ENCODE results near the gene PLG. TPM values are rescaled to one million over a fixed set of nuclear protein-coding genes. Genes with fewer than 3 reads are reported as not detected.

The PLG gene
- total and polyA plus RNA-seq, 2 experiments from 2014 or later = 0.29 TPM; not detected in 1

- 65 to 71% methylated on average over 6 of the region's 6 CpGs for WGBS, 2 experiments (ENCODE audit: low coverage in 1 of 2, low lambda C conversion rate in 2 of 2, missing lambda C conversion rate in 2 of 2)
- Histone ChIP-seq H3K9ac (no peak overlapping the region), H3K27me3 (replicated peaks; ENCODE audit: insufficient read depth) (no peaks in the 10 kb centered on the region), H3K79me2 (ENCODE audit: insufficient read depth) (no peaks in the 10 kb centered on the region), H2AFZ (no peak overlapping the region), H3K9me2 (ENCODE audit: insufficient read depth) (no peaks in the 10 kb centered on the region), H4K20me1 (ENCODE audit: insufficient read depth) (no peaks in the 10 kb centered on the region), H3F3A (ENCODE audit: insufficient read depth) (no peaks in the 10 kb centered on the region), H3K4me2 (ENCODE audit: unreplicated experiment) (no peak overlapping the region), H3K9me3 (ENCODE audit: low read depth) (no peaks in the 10 kb centered on the region), H3K36me3 (ENCODE audit: low read depth) (no peaks in the 10 kb centered on the region), H3K4me1 (ENCODE audit: insufficient read depth) (no peaks in the 10 kb centered on the region), H3K27ac (no peak overlapping the region), H3K4me3 (no peak overlapping the region)
- in situ Hi-C loops (cut with MboI) = no loop called here
- TF ChIP-seq EZH2 (IDR thresholded peaks at IDR 0.05; ENCODE audit: insufficient read depth, poor library complexity, severe bottlenecking) = no peak
- no peak for TF ChIP-seq EZH2phosphoT487 (IDR thresholded peaks at IDR 0.05; ENCODE audit: insufficient read depth, low read depth)
- DNase-seq = no peak
These were observed 90.7 kb downstream of the PLG start for GRCh38 chr6:160792708-160793107.

GRCh38 chr6:160793652-160794051 lies 91.6 kb downstream of the PLG start:
- Histone ChIP-seq H3K9me2 (ENCODE audit: insufficient read depth) (no peaks in the 10 kb centered on the region), H3F3A (ENCODE audit: insufficient read depth) (no peaks in the 10 kb centered on the region), H4K20me1 (ENCODE audit: insufficient read depth) (no peaks in the 10 kb centered on the region), H3K27me3 (replicated peaks; ENCODE audit: insufficient read depth) (no peaks in the 10 kb centered on the region), H3K9ac (no peak overlapping the region), H3K9me3 (ENCODE audit: low read depth) (no peaks in the 10 kb centered on the region), H3K4me3 (no peak overlapping the region), H3K4me2 (ENCODE audit: unreplicated experiment) (no peak overlapping the region), H2AFZ (no peak overlapping the region), H3K4me1 (ENCODE audit: insufficient read depth) (no peaks in the 10 kb centered on the region), H3K36me3 (ENCODE audit: low read depth) (no peaks in the 10 kb centered on the region), H3K27ac (no peak overlapping the region), H3K79me2 (ENCODE audit: insufficient read depth) (no peaks in the 10 kb centered on the region)
- no peak for DNase-seq
- in situ Hi-C loops (cut with MboI) = no loop called here
- WGBS, 2 experiments (ENCODE audit: low coverage in 1 of 2, low lambda C conversion rate in 2 of 2, missing lambda C conversion rate in 2 of 2) = 87 to 89% methylated on average over 1 of the region's 1 CpG
- TF ChIP-seq EZH2phosphoT487 (IDR thresholded peaks at IDR 0.05; ENCODE audit: insufficient read depth, low read depth) (no peak), EZH2 (IDR thresholded peaks at IDR 0.05; ENCODE audit: insufficient read depth, poor library complexity, severe bottlenecking) (no peak)

- Histone ChIP-seq H4K20me1 (ENCODE audit: insufficient read depth) (no peaks in the 10 kb centered on the region), H3K27ac (no peak overlapping the region), H3K9me3 (ENCODE audit: low read depth) (no peaks in the 10 kb centered on the region), H3K9ac (no peak overlapping the region), H3K4me3 (no peak overlapping the region), H3K27me3 (replicated peaks; ENCODE audit: insufficient read depth) (no peaks in the 10 kb centered on the region), H3K4me1 (ENCODE audit: insufficient read depth) (no peaks in the 10 kb centered on the region), H2AFZ (no peak overlapping the region), H3K79me2 (ENCODE audit: insufficient read depth) (no peaks in the 10 kb centered on the region), H3F3A (ENCODE audit: insufficient read depth) (no peaks in the 10 kb centered on the region), H3K9me2 (ENCODE audit: insufficient read depth) (no peaks in the 10 kb centered on the region), H3K4me2 (ENCODE audit: unreplicated experiment) (no peak overlapping the region), H3K36me3 (ENCODE audit: low read depth) (no peaks in the 10 kb centered on the region)
- in situ Hi-C loops (cut with MboI) = no loop called here
- no peak for TF ChIP-seq EZH2 (IDR thresholded peaks at IDR 0.05; ENCODE audit: insufficient read depth, poor library complexity, severe bottlenecking)
- TF ChIP-seq EZH2phosphoT487 (IDR thresholded peaks at IDR 0.05; ENCODE audit: insufficient read depth, low read depth) = no peak
- DNase-seq = peak; percentile 74
- WGBS, 2 experiments (ENCODE audit: low coverage in 1 of 2, low lambda C conversion rate in 2 of 2, missing lambda C conversion rate in 2 of 2) = 0% methylated on average over 1 of the region's 1 CpG
These were observed 93.7 kb downstream of the PLG start for GRCh38 chr6:160795721-160796120.

GRCh38 chr6:160798625-160799024 lies 96.6 kb downstream of the PLG start:
- Histone ChIP-seq H3K27me3 (replicated peaks; ENCODE audit: insufficient read depth) (no peaks in the 10 kb centered on the region), H3F3A (ENCODE audit: insufficient read depth) (no peaks in the 10 kb centered on the region), H2AFZ (no peak overlapping the region), H3K4me3 (no peak overlapping the region), H3K79me2 (ENCODE audit: insufficient read depth) (no peaks in the 10 kb centered on the region), H3K4me2 (ENCODE audit: unreplicated experiment) (no peak overlapping the region), H4K20me1 (ENCODE audit: insufficient read depth) (no peaks in the 10 kb centered on the region), H3K4me1 (ENCODE audit: insufficient read depth) (no peaks in the 10 kb centered on the region), H3K9ac (no peak overlapping the region), H3K9me3 (ENCODE audit: low read depth) (no peaks in the 10 kb centered on the region), H3K9me2 (ENCODE audit: insufficient read depth) (no peaks in the 10 kb centered on the region), H3K36me3 (ENCODE audit: low read depth) (no peaks in the 10 kb centered on the region), H3K27ac (no peak overlapping the region)
- TF ChIP-seq EZH2phosphoT487 (IDR thresholded peaks at IDR 0.05; ENCODE audit: insufficient read depth, low read depth) (no peak), EZH2 (IDR thresholded peaks at IDR 0.05; ENCODE audit: insufficient read depth, poor library complexity, severe bottlenecking) (no peak)
- no peak for DNase-seq
- in situ Hi-C loops (cut with MboI) = no loop called here

GRCh38 chr6:160799801-160800506 lies 97.9 kb downstream of the PLG start:
- Histone ChIP-seq H3K27me3 (replicated peaks; ENCODE audit: insufficient read depth) (no peaks in the 10 kb centered on the region), H2AFZ (no peak overlapping the region), H3K79me2 (ENCODE audit: insufficient read depth) (no peaks in the 10 kb centered on the region), H3K4me1 (ENCODE audit: insufficient read depth) (no peaks in the 10 kb centered on the region), H3K9me2 (ENCODE audit: insufficient read depth) (no peaks in the 10 kb centered on the region), H3K4me3 (no peak overlapping the region), H3K36me3 (ENCODE audit: low read depth) (no peaks in the 10 kb centered on the region), H3F3A (ENCODE audit: insufficient read depth) (no peaks in the 10 kb centered on the region), H4K20me1 (ENCODE audit: insufficient read depth) (no peaks in the 10 kb centered on the region), H3K4me2 (ENCODE audit: unreplicated experiment) (no peak overlapping the region), H3K9me3 (ENCODE audit: low read depth) (no peaks in the 10 kb centered on the region), H3K9ac (no peak overlapping the region), H3K27ac (no peak overlapping the region)
- no peak for TF ChIP-seq EZH2phosphoT487 (IDR thresholded peaks at IDR 0.05; ENCODE audit: insufficient read depth, low read depth)
- TF ChIP-seq EZH2 (IDR thresholded peaks at IDR 0.05; ENCODE audit: insufficient read depth, poor library complexity, severe bottlenecking) = no peak
- no peak for DNase-seq
- in situ Hi-C loops (cut with MboI) = no loop called here

All from GM23248 (cell line).